ENCODE results near the gene DLG2. TPM values are rescaled to one million over a fixed set of nuclear protein-coding genes. Genes with fewer than 3 reads are reported as not detected.

DLG2 gene
- total RNA-seq, 4 donors from 2014 or later: 37.9 to 71.5 (median 44.9) TPM

GRCh38 chr11:85048801-85049200 lies 578.3 kb downstream of the DLG2 start:
- Histone ChIP-seq H3K4me3 (no peak overlapping the region), H3K27ac (no peak overlapping the region), H3K27me3 (no peaks in the 10 kb centered on the region), H3K4me1 (no peaks in the 10 kb centered on the region), H3K36me3 (no peaks in the 10 kb centered on the region), H3K9me3 (no peaks in the 10 kb centered on the region)
- DNase-seq (ENCODE audit: low spot score in 2 of 2): no peak
- TF ChIP-seq CTCF (IDR thresholded peaks at IDR 0.05) (no peak), POLR2A (IDR thresholded peaks at IDR 0.05) (no peak), EP300 (IDR thresholded peaks at IDR 0.05) (no peak), POLR2AphosphoS5 (IDR thresholded peaks at IDR 0.05) (no peak)
- WGBS: 90% methylated on average over 3 of the region's 3 CpGs

GRCh38 chr11:85045716-85046115 lies 581.4 kb downstream of the DLG2 start:
- WGBS: 72% methylated on average over 3 of the region's 3 CpGs
- no peaks in the 10 kb centered on the region for H3K4me1 ChIP-seq
- no peaks in the 10 kb centered on the region for H3K36me3 ChIP-seq
- no peak for DNase-seq (ENCODE audit: low spot score in 2 of 2)
- no peak for TF ChIP-seq POLR2AphosphoS5 (IDR thresholded peaks at IDR 0.05)
- TF ChIP-seq EP300 (IDR thresholded peaks at IDR 0.05): no peak
- TF ChIP-seq POLR2A (IDR thresholded peaks at IDR 0.05): no peak
- no peak for TF ChIP-seq CTCF (IDR thresholded peaks at IDR 0.05)
- H3K9me3 ChIP-seq: no peaks in the 10 kb centered on the region
- no peak overlapping the region for H3K27ac ChIP-seq
- no peak overlapping the region for H3K4me3 ChIP-seq
- no peaks in the 10 kb centered on the region for H3K27me3 ChIP-seq

GRCh38 chr11:85044911-85045310 lies 582.2 kb downstream of the DLG2 start:
- H3K4me1 ChIP-seq: no peaks in the 10 kb centered on the region
- no peaks in the 10 kb centered on the region for H3K27me3 ChIP-seq
- no peak overlapping the region for H3K27ac ChIP-seq
- no peak for TF ChIP-seq POLR2AphosphoS5 (IDR thresholded peaks at IDR 0.05)
- no peak for TF ChIP-seq POLR2A (IDR thresholded peaks at IDR 0.05)
- TF ChIP-seq EP300 (IDR thresholded peaks at IDR 0.05): no peak
- no peak for TF ChIP-seq CTCF (IDR thresholded peaks at IDR 0.05)
- no peak overlapping the region for H3K4me3 ChIP-seq
- no peaks in the 10 kb centered on the region for H3K36me3 ChIP-seq
- no peak for DNase-seq (ENCODE audit: low spot score in 2 of 2)
- 78% methylated on average over 3 of the region's 3 CpGs for WGBS
- H3K9me3 ChIP-seq: no peaks in the 10 kb centered on the region

GRCh38 chr11:85042361-85042760 lies 584.8 kb downstream of the DLG2 start:
- no peak for DNase-seq (ENCODE audit: low spot score in 2 of 2)
- Histone ChIP-seq H3K27ac (no peak overlapping the region), H3K9me3 (no peaks in the 10 kb centered on the region), H3K4me1 (no peaks in the 10 kb centered on the region), H3K4me3 (no peak overlapping the region), H3K27me3 (no peaks in the 10 kb centered on the region), H3K36me3 (no peaks in the 10 kb centered on the region)
- no peak for TF ChIP-seq POLR2A (IDR thresholded peaks at IDR 0.05)
- no peak for TF ChIP-seq POLR2AphosphoS5 (IDR thresholded peaks at IDR 0.05)
- TF ChIP-seq CTCF (IDR thresholded peaks at IDR 0.05): no peak
- no peak for TF ChIP-seq EP300 (IDR thresholded peaks at IDR 0.05)

GRCh38 chr11:85040166-85040565 lies 587.0 kb downstream of the DLG2 start:
- 69% methylated on average over 2 of the region's 2 CpGs for WGBS
- TF ChIP-seq POLR2AphosphoS5 (IDR thresholded peaks at IDR 0.05) (no peak), CTCF (IDR thresholded peaks at IDR 0.05) (no peak), EP300 (IDR thresholded peaks at IDR 0.05) (no peak), POLR2A (IDR thresholded peaks at IDR 0.05) (no peak)
- no peak overlapping the region for H3K4me3 ChIP-seq
- H3K27me3 ChIP-seq: no peaks in the 10 kb centered on the region
- H3K9me3 ChIP-seq: no peaks in the 10 kb centered on the region
- no peaks in the 10 kb centered on the region for H3K4me1 ChIP-seq
- H3K27ac ChIP-seq: no peak overlapping the region
- DNase-seq (ENCODE audit: low spot score in 2 of 2): no peak
- no peaks in the 10 kb centered on the region for H3K36me3 ChIP-seq

Measured in suprapubic skin (tissue), 4 donors.